PC-9 (cell line): Measurements from ENCODE around the gene SPATA31C1. TPM values are rescaled to one million over a fixed set of nuclear protein-coding genes. Genes with fewer than 3 reads are reported as not detected.

Source experiments
- BruUV-seq: library from RNA; stranded (reverse); fragments of 400-500 nt; replicated peaks from 2 replicates; lab custom pipeline; 2021; lab: Mats Ljungman, UMichigan
- CTCF ChIA-PET: fragments of 300-600 bp; sonication (Branson Sonifier 250); formaldehyde crosslinking; loops from one replicate; lab custom pipeline; 2022; ENCODE audit warnings: antibody characterized with exemption; lab: Charles Lee
- POLR2A ChIA-PET: fragments of 300-600 bp; sonication (Branson Sonifier 250); formaldehyde crosslinking; loops from one replicate; lab custom pipeline; 2022; ENCODE audit warnings: antibody characterized with exemption; ENCODE audit not compliant: unreplicated experiment; lab: Charles Lee
- DNase-seq, 2 experiments: peaks; one replicate each; pipeline versions ENCODE4 v3.0.0 to v3.0.0-alpha.2; 2015 to 2022; ENCODE audit warnings: mixed read lengths in 1 of 2
- H2AFZ ChIP-seq: fragments of 200-600 bp; sonication (generic); 2 replicates; pipeline ENCODE4 v1.8.1; 2017; ENCODE audit warnings: antibody characterized with exemption
- H3F3A ChIP-seq: fragments of 200-600 bp; sonication (generic); 2 replicates; pipeline ENCODE4 v1.8.1; 2017; ENCODE audit warnings: antibody characterized with exemption, mild to moderate bottlenecking, low read depth; ENCODE audit not compliant: insufficient read depth
- H3K27ac ChIP-seq: fragments of 200-600 bp; sonication (generic); 2 replicates; pipeline ENCODE4 v1.6.1; 2016; ENCODE audit warnings: mixed run types
- H3K27me3 ChIP-seq: fragments of 200-600 bp; sonication (generic); 2 replicates; pipeline ENCODE4 v1.6.1; 2016; ENCODE audit warnings: low read depth, mixed run types; ENCODE audit not compliant: insufficient read depth
- H3K36me3 ChIP-seq: fragments of 200-600 bp; sonication (generic); 2 replicates; pipeline ENCODE4 v1.6.1; 2016; ENCODE audit warnings: low read depth, mixed run types
- H3K4me1 ChIP-seq: fragments of 200-600 bp; sonication (generic); replicated peaks from 2 replicates; pipeline ENCODE4 v1.6.1; 2016; ENCODE audit warnings: mixed run types; ENCODE audit not compliant: insufficient read depth
- H3K4me2 ChIP-seq: fragments of 200-600 bp; sonication (generic); 2 replicates; pipeline ENCODE4 v1.6.1; 2017; ENCODE audit warnings: mixed run types
- H3K4me3 ChIP-seq: fragments of 200-600 bp; sonication (generic); 2 replicates; pipeline ENCODE4 v1.6.1; 2016; ENCODE audit warnings: mixed run types
- H3K79me2 ChIP-seq: fragments of 200-600 bp; sonication (generic); 2 replicates; pipeline ENCODE4 v1.6.1; 2017; ENCODE audit warnings: low read depth, mixed run types
- H3K9me2 ChIP-seq: fragments of 200-600 bp; sonication (generic); 2 replicates; pipeline ENCODE4 v1.8.1; 2017; ENCODE audit warnings: mild to moderate bottlenecking; ENCODE audit not compliant: insufficient read depth
- H3K9me3 ChIP-seq: fragments of 200-600 bp; sonication (generic); 2 replicates; pipeline ENCODE4 v1.8.1; 2016; ENCODE audit warnings: low read depth; ENCODE audit not compliant: insufficient read depth
- H4K20me1 ChIP-seq: fragments of 200-600 bp; sonication (generic); 2 replicates; pipeline ENCODE4 v1.8.1; 2017; ENCODE audit not compliant: insufficient read depth
- EZH2 ChIP-seq: fragments of 200-600 bp; sonication (generic); IDR thresholded peaks from 2 replicates; pipeline ENCODE4 v1.8.0; 2017; ENCODE audit warnings: antibody characterized with exemption, low read depth
- intact Hi-C: fragments of 100-400 bp; cut with micrococcal nuclease; formaldehyde crosslinking; loops from one replicate; pipeline ENCODE4 v1.10.0; 2022; ENCODE audit not compliant: unreplicated experiment
- total RNA-seq: library from RNA; stranded (reverse); gene quantifications from 2 replicates; pipeline ENCODE4 v1.2.3, GENCODE V29; 2021
- TF ChIP-seq, protein P1 (sequence below): fragments of 200-600 bp; sonication (generic); conservative IDR thresholded peaks from 2 replicates; pipeline ENCODE4 v1.6.1; 2017; ENCODE audit warnings: mixed run types, antibody characterized with exemption, mild to moderate bottlenecking, moderate library complexity

SPATA31C1 gene
- total RNA-seq, 1 experiment from 2014 or later: not detected

GRCh38 chr9:87958591-87958990 lies 40.8 kb downstream of the SPATA31C1 start:
- Histone ChIP-seq H3K4me1 (0 out of 2 replicates have a peak, but pooled peaks cover 3% of the 10 kb centered on the region), H3K4me3 (no peak overlapping the region), H4K20me1 (no peaks in the 10 kb centered on the region), H2AFZ (no peak overlapping the region), H3K4me2 (no peak overlapping the region), H3F3A (no peaks in the 10 kb centered on the region), H3K27me3 (no peaks in the 10 kb centered on the region), H3K27ac (no peak overlapping the region), H3K79me2 (no peaks in the 10 kb centered on the region), H3K36me3 (no peaks in the 10 kb centered on the region), H3K9me2 (no peaks in the 10 kb centered on the region), H3K9me3 (no peaks in the 10 kb centered on the region)
- no TSS peak for BruUV-seq
- intact Hi-C loops: no loop called here
- no peak for DNase-seq
- ChIA-PET POLR2A (no interaction called here), CTCF (no interaction called here)
- no peak for TF ChIP-seq EZH2
- TF ChIP-seq, protein P1, sequence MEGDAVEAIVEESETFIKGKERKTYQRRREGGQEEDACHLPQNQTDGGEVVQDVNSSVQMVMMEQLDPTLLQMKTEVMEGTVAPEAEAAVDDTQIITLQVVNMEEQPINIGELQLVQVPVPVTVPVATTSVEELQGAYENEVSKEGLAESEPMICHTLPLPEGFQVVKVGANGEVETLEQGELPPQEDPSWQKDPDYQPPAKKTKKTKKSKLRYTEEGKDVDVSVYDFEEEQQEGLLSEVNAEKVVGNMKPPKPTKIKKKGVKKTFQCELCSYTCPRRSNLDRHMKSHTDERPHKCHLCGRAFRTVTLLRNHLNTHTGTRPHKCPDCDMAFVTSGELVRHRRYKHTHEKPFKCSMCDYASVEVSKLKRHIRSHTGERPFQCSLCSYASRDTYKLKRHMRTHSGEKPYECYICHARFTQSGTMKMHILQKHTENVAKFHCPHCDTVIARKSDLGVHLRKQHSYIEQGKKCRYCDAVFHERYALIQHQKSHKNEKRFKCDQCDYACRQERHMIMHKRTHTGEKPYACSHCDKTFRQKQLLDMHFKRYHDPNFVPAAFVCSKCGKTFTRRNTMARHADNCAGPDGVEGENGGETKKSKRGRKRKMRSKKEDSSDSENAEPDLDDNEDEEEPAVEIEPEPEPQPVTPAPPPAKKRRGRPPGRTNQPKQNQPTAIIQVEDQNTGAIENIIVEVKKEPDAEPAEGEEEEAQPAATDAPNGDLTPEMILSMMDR: no peak

DNA sequence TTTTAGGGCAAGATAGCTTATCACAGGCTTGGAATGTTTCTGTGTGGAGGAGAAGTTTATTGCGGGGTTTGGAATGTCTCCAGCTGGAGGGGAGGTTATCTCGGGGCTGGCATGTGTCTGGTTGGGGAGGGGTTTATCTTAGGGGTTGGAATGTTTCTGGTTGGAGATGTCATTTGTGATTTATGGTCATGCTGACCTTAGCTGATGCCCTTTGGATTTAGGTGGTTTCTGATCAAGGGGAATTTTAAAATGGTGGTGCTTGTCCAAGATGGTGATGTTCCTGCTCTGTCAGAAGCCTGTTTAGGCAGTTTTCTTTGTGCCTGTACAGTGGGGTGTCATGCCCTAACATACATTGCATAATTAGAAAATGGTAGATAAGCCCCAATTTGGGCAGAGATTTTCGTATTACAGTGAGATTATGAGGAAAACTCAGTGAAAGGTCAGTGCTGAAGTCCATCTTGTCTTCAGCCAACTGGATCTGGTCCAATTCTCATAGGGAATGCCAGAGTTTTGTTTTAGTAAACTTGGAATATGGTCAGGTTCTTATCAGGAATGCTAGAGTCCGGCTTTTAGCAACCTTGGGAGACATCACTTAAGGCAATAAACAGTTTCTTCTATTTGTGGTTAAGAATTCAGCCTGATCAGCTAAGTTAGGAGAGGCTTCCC lies 42.3 kb downstream of the SPATA31C1 start:
- H3K27me3 ChIP-seq: no peaks in the 10 kb centered on the region
- no peaks in the 10 kb centered on the region for H3K9me2 ChIP-seq
- no peak overlapping the region for H2AFZ ChIP-seq
- TF ChIP-seq EZH2: no peak
- TF ChIP-seq, protein P1: no peak
- H3K4me2 ChIP-seq: no peak overlapping the region
- 0 out of 2 replicates have a peak, but pooled peaks cover 3% of the 10 kb centered on the region for H3K4me1 ChIP-seq
- no peak overlapping the region for H3K4me3 ChIP-seq
- no peaks in the 10 kb centered on the region for H3F3A ChIP-seq
- H4K20me1 ChIP-seq: no peaks in the 10 kb centered on the region
- POLR2A ChIA-PET: no interaction called here
- BruUV-seq: no TSS peak
- H3K36me3 ChIP-seq: no peaks in the 10 kb centered on the region
- no peak for DNase-seq
- no peak overlapping the region for H3K27ac ChIP-seq
- CTCF ChIA-PET: no interaction called here
- no peaks in the 10 kb centered on the region for H3K9me3 ChIP-seq
- intact Hi-C loops: no loop called here
- H3K79me2 ChIP-seq: no peaks in the 10 kb centered on the region

- Histone ChIP-seq H3F3A (no peaks in the 10 kb centered on the region), H3K27me3 (no peaks in the 10 kb centered on the region), H3K36me3 (no peaks in the 10 kb centered on the region), H3K79me2 (no peaks in the 10 kb centered on the region), H3K4me2 (no peak overlapping the region), H3K9me2 (no peaks in the 10 kb centered on the region), H3K4me1 (0 out of 2 replicates have a peak, but pooled peaks cover 3% of the 10 kb centered on the region), H2AFZ (no peak overlapping the region), H3K4me3 (no peak overlapping the region), H3K27ac (no peak overlapping the region), H4K20me1 (no peaks in the 10 kb centered on the region), H3K9me3 (no peaks in the 10 kb centered on the region)
- no peak for DNase-seq
- CTCF ChIA-PET: no interaction called here
- POLR2A ChIA-PET: no interaction called here
- BruUV-seq: no TSS peak
- intact Hi-C loops: no loop called here
- TF ChIP-seq EZH2: no peak
These were observed 46.0 kb downstream of the SPATA31C1 start for GRCh38 chr9:87963770-87964169.

DNA sequence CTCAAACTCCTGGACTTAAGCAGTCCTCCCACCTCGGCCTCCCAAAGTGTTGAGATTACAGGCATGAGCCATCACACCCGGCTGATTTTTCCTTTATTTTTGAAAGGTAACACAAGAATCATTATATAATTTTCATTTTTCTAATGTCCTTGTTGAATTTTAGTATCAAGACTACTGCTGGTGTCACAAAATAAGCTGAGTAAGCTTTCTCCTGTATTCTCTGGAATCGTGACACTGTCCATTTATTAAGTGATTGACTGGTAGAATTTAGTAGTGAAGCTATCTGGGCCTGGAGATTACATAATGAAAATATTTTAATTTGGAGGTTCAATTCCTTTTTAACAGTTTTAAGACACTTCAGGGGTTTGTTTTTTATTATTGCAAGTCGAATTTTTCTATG lies 47.1 kb downstream of the SPATA31C1 start:
- TF ChIP-seq EZH2: no peak
- TF ChIP-seq, protein P1: no peak
- Histone ChIP-seq H3K27ac (no peak overlapping the region), H3K4me3 (no peak overlapping the region), H3K4me2 (no peak overlapping the region), H3K79me2 (no peaks in the 10 kb centered on the region), H3K27me3 (no peaks in the 10 kb centered on the region), H3K9me3 (no peaks in the 10 kb centered on the region), H2AFZ (no peak overlapping the region), H4K20me1 (no peaks in the 10 kb centered on the region), H3K36me3 (no peaks in the 10 kb centered on the region), H3K4me1 (0 out of 2 replicates have a peak, but pooled peaks cover 3% of the 10 kb centered on the region), H3K9me2 (no peaks in the 10 kb centered on the region), H3F3A (no peaks in the 10 kb centered on the region)
- ChIA-PET CTCF (no interaction called here), POLR2A (no interaction called here)
- no peak for DNase-seq
- no TSS peak for BruUV-seq
- intact Hi-C loops: no loop called here
